ENCODE measurements around the gene H2AZ2.
A peak's percentile ranks its signal among the peaks of the same experiment; 100 is the strongest.
"Not testable (repeated sequence)": the region's sequence is repeated elsewhere in the genome, so short reads cannot be mapped to it uniquely, and the experiment has no call there.

The H2AZ2 gene

GRCh38 chr7:44847920-44848634, at the start of gene H2AZ2:
TSS of gene H2AZ2 (minus strand) at chr7:44848087. CDS start at chr7:44847971, 116 bp downstream.
- peak; percentile 100 for DNase-seq

- DNase-seq = no peak
Observed at GRCh38 chr7:44897309-44897708, 49.4 kb upstream of the H2AZ2 start.

- DNase-seq = no peak
Observed at GRCh38 chr7:44894888-44895580, 47.1 kb upstream of the H2AZ2 start.

GRCh38 chr7:44893710-44894234, 45.9 kb upstream of the H2AZ2 start:
- no peak for DNase-seq

- DNase-seq = no peak
Observed at GRCh38 chr7:44891791-44892190, 43.9 kb upstream of the H2AZ2 start.

GRCh38 chr7:44891372-44891771, 43.5 kb upstream of the H2AZ2 start:
- peak; percentile 55 for DNase-seq

- no peak for DNase-seq
Observed at GRCh38 chr7:44889086-44889781, 41.3 kb upstream of the H2AZ2 start.

GRCh38 chr7:44887293-44887692, 39.4 kb upstream of the H2AZ2 start:
- peak; percentile 15 for DNase-seq

- peak; percentile 98 for DNase-seq
Observed at GRCh38 chr7:44885394-44886317, 37.8 kb upstream of the H2AZ2 start, which contains the start of gene PURB. TSS of gene PURB (minus strand) at chr7:44885530. CDS start at chr7:44885348, 182 bp downstream.

- DNase-seq = peak; percentile 23
Observed at GRCh38 chr7:44884621-44885393, 36.9 kb upstream of the H2AZ2 start.

GRCh38 chr7:44883961-44884620, 36.2 kb upstream of the H2AZ2 start:
- DNase-seq = no peak

- no peak for DNase-seq
Observed at GRCh38 chr7:44882899-44883298, 35.0 kb upstream of the H2AZ2 start.

- peak; percentile 37 for DNase-seq
Observed at GRCh38 chr7:44881610-44882009, 33.7 kb upstream of the H2AZ2 start.

- DNase-seq = peak; percentile 15
Observed at GRCh38 chr7:44881066-44881600, 33.2 kb upstream of the H2AZ2 start.

- DNase-seq = no peak
Observed at GRCh38 chr7:44880317-44881018, 32.6 kb upstream of the H2AZ2 start.

- DNase-seq = no peak
Observed at GRCh38 chr7:44876393-44876792, 28.5 kb upstream of the H2AZ2 start.

- DNase-seq = no peak
Observed at GRCh38 chr7:44875241-44875640, 27.4 kb upstream of the H2AZ2 start.

- DNase-seq = no peak
Observed at GRCh38 chr7:44872787-44873186, 24.9 kb upstream of the H2AZ2 start.

GRCh38 chr7:44871918-44872317, 24.0 kb upstream of the H2AZ2 start:
- DNase-seq = not testable (repeated sequence)

GRCh38 chr7:44870780-44871179, 22.9 kb upstream of the H2AZ2 start:
- not testable (repeated sequence) for DNase-seq

Measured in CD4-positive, alpha-beta T cell treated with Interleukin-4 for 4 hours (primary cell).